GM18517 (cell line): ENCODE data around the gene SYNGAP1.
"Not testable (repeated sequence)": the region's sequence is repeated elsewhere in the genome, so short reads cannot be mapped to it uniquely, and the experiment has no call there.

ENCODE experiments used
- ATAC-seq: cut with Tn5 transposase; IDR thresholded peaks from one replicate; pipeline ENCODE4 v1.9.1; 2021; ENCODE audit warnings: mild to moderate bottlenecking, moderate library complexity; ENCODE audit not compliant: unreplicated experiment

SYNGAP1 gene

GRCh38 chr6:33459226-33459625, 39.4 kb downstream of the SYNGAP1 start:
- no peak for ATAC-seq

GRCh38 chr6:33466075-33466735, 46.3 kb downstream of the SYNGAP1 start:
- ATAC-seq = no peak

GRCh38 chr6:33467091-33467490, 47.2 kb downstream of the SYNGAP1 start:
- no peak for ATAC-seq

- ATAC-seq = no peak
Observed at GRCh38 chr6:33469661-33470060, 49.8 kb downstream of the SYNGAP1 start.

- no peak for ATAC-seq
Observed at GRCh38 chr6:33477864-33478263, 58.0 kb downstream of the SYNGAP1 start.

GRCh38 chr6:33481192-33481591, 61.3 kb downstream of the SYNGAP1 start:
- no peak for ATAC-seq

GRCh38 chr6:33482620-33483019, 62.8 kb downstream of the SYNGAP1 start:
- ATAC-seq = not testable (repeated sequence)

- ATAC-seq = no peak
Observed at GRCh38 chr6:33483678-33484077, 63.8 kb downstream of the SYNGAP1 start.

- not testable (repeated sequence) for ATAC-seq
Observed at GRCh38 chr6:33484673-33485262, 64.9 kb downstream of the SYNGAP1 start.

- not testable (repeated sequence) for ATAC-seq
Observed at GRCh38 chr6:33485680-33486079, 65.8 kb downstream of the SYNGAP1 start.

- no peak for ATAC-seq
Observed at GRCh38 chr6:33488339-33488738, 68.5 kb downstream of the SYNGAP1 start.

- ATAC-seq = no peak
Observed at GRCh38 chr6:33490198-33490597, 70.3 kb downstream of the SYNGAP1 start.

GRCh38 chr6:33490621-33491020, 70.8 kb downstream of the SYNGAP1 start:
- ATAC-seq = no peak

GRCh38 chr6:33492093-33492492, 72.2 kb downstream of the SYNGAP1 start:
- ATAC-seq = no peak

GRCh38 chr6:33497157-33497556, 77.3 kb downstream of the SYNGAP1 start:
- no peak for ATAC-seq

- ATAC-seq = no peak
Observed at GRCh38 chr6:33502486-33502885, 82.6 kb downstream of the SYNGAP1 start.

GRCh38 chr6:33504486-33504885, 84.6 kb downstream of the SYNGAP1 start:
- no peak for ATAC-seq
